Mesenchymal stem cell (in vitro differentiated cells and primary cell): ENCODE measurements around the gene SLC37A4.
"Not testable (repeated sequence)": the region's sequence is repeated elsewhere in the genome, so short reads cannot be mapped to it uniquely, and the experiment has no call there.

Source experiments
- DNase-seq: peaks from one replicate; pipeline ENCODE4 v3.0.0-alpha.2; 2013
- H2AFZ ChIP-seq: one replicate; pipeline ENCODE4 v1.6.1; 2013; ENCODE audit warnings: low read depth, mild to moderate bottlenecking, control low read depth, inconsistent platforms, low read length, moderate library complexity
- H2AK5ac ChIP-seq: 2 replicates; pipeline ENCODE4 v1.6.1; 2013; ENCODE audit warnings: low read length, moderate library complexity, mild to moderate bottlenecking, inconsistent platforms; ENCODE audit not compliant: severe bottlenecking
- H2BK120ac ChIP-seq: one replicate; pipeline ENCODE4 v1.6.1; 2013; ENCODE audit warnings: low read depth, mild to moderate bottlenecking, inconsistent platforms, low read length, moderate library complexity
- H2BK12ac ChIP-seq, 2 experiments: one replicate each; pipeline ENCODE4 v1.6.1; 2013; ENCODE audit warnings: inconsistent platforms in 2 of 2, low read length in 2 of 2, mild to moderate bottlenecking in 2 of 2, moderate library complexity in 2 of 2, control low read depth in 1 of 2
- H2BK15ac ChIP-seq: one replicate; pipeline ENCODE4 v1.6.1; 2013; ENCODE audit warnings: mild to moderate bottlenecking, low read depth, inconsistent platforms; ENCODE audit not compliant: poor library complexity, severe bottlenecking
- H2BK5ac ChIP-seq: 2 replicates; pipeline ENCODE4 v1.6.1; 2013; ENCODE audit warnings: low read depth, mild to moderate bottlenecking, low read length, control low read depth, inconsistent platforms; ENCODE audit not compliant: poor library complexity, severe bottlenecking
- H3K14ac ChIP-seq, 2 experiments: one replicate each; pipeline ENCODE4 v1.6.1; 2013; ENCODE audit warnings: inconsistent platforms in 2 of 2, low read length in 2 of 2, control low read depth in 1 of 2, mild to moderate bottlenecking in 1 of 2, moderate library complexity in 1 of 2
- H3K18ac ChIP-seq, 2 experiments: one replicate each; pipeline ENCODE4 v1.6.1; 2013; ENCODE audit warnings: inconsistent platforms in 2 of 2, low read length in 2 of 2, control low read depth in 1 of 2, low read depth in 1 of 2, mild to moderate bottlenecking in 1 of 2
- H3K23ac ChIP-seq, 2 experiments: one replicate each; pipeline ENCODE4 v1.6.1; 2013; ENCODE audit warnings: inconsistent platforms in 2 of 2, low read length in 2 of 2, mild to moderate bottlenecking in 2 of 2, moderate library complexity in 2 of 2, control low read depth in 1 of 2
- H3K27ac ChIP-seq: 2 replicates; pipeline ENCODE4 v1.5.1; 2013; ENCODE audit warnings: mild to moderate bottlenecking, moderate library complexity, low read length, control low read depth, inconsistent platforms; ENCODE audit not compliant: poor library complexity, severe bottlenecking
- H3K27me3 ChIP-seq, 2 experiments: 2 replicates each; pipeline versions ENCODE4 v1.6.1 to v1.7.0; 2013; ENCODE audit warnings: low read length in 2 of 2, mild to moderate bottlenecking in 2 of 2, moderate library complexity in 2 of 2, control low read depth in 1 of 2, inconsistent platforms in 1 of 2; ENCODE audit not compliant: control insufficient read depth in 1 of 2, insufficient read depth in 1 of 2
- H3K36me3 ChIP-seq, 2 experiments: 2 replicates each; pipeline versions ENCODE4 v1.6.1 to v1.7.0; 2013; ENCODE audit warnings: low read length in 2 of 2, control low read depth in 1 of 2, inconsistent platforms in 1 of 2, low read depth in 1 of 2, mild to moderate bottlenecking in 1 of 2; ENCODE audit not compliant: insufficient read depth in 2 of 2, control insufficient read depth in 1 of 2
- H3K4ac ChIP-seq, 2 experiments: one replicate each; pipeline ENCODE4 v1.6.1; 2013; ENCODE audit warnings: inconsistent platforms in 2 of 2, low read length in 2 of 2, mild to moderate bottlenecking in 2 of 2, moderate library complexity in 2 of 2, control low read depth in 1 of 2, low read depth in 1 of 2
- H3K4me1 ChIP-seq: 2 replicates; pipeline ENCODE4 v1.6.1; 2013; ENCODE audit warnings: low read depth, low read length, control low read depth; ENCODE audit not compliant: control insufficient read depth, insufficient read depth
- H3K4me2 ChIP-seq: 2 replicates; pipeline ENCODE4 v1.6.1; 2013; ENCODE audit warnings: low read length, mild to moderate bottlenecking, inconsistent platforms; ENCODE audit not compliant: poor library complexity, severe bottlenecking
- H3K4me3 ChIP-seq, 2 experiments: 2 replicates each; pipeline versions ENCODE4 v1.5.1 to v1.7.0; 2013; ENCODE audit warnings: low read length in 2 of 2, mild to moderate bottlenecking in 2 of 2, control low read depth in 1 of 2, low read depth in 1 of 2; ENCODE audit not compliant: insufficient read depth in 1 of 2
- H3K79me1 ChIP-seq: replicated peaks from 2 replicates; pipeline ENCODE4 v1.6.1; 2013; ENCODE audit warnings: mild to moderate bottlenecking, control low read depth, low read length, inconsistent platforms; ENCODE audit not compliant: poor library complexity, severe bottlenecking
- H3K9ac ChIP-seq: 2 replicates; pipeline ENCODE4 v1.7.0; 2013; ENCODE audit warnings: mild to moderate bottlenecking, low read length, moderate library complexity
- H3K9me3 ChIP-seq: 2 replicates; pipeline ENCODE4 v1.7.0; 2013; ENCODE audit warnings: mild to moderate bottlenecking, low read length; ENCODE audit not compliant: control insufficient read depth
- H4K8ac ChIP-seq: one replicate; pipeline ENCODE4 v1.6.1; 2013; ENCODE audit warnings: inconsistent platforms, mild to moderate bottlenecking, low read length, moderate library complexity
- H4K91ac ChIP-seq: one replicate; pipeline ENCODE4 v1.6.1; 2013; ENCODE audit warnings: mild to moderate bottlenecking, low read length, inconsistent platforms
- WGBS: methylation state at CpG from one replicate; pipeline ENCODE4 v1.1.7; 2013; ENCODE audit warnings: mixed read lengths; 5-methylcytosine and 5-hydroxymethylcytosine counted together

Gene SLC37A4

GRCh38 chr11:118988280-118988679 lies 42.4 kb downstream of the SLC37A4 start:
- H3K23ac ChIP-seq, result no peak overlapping the region
- 99% methylated on average over 5 of the region's 5 CpGs for WGBS
- H2AFZ ChIP-seq, result no peak overlapping the region
- H2BK15ac ChIP-seq, result no peak overlapping the region
- H3K36me3 ChIP-seq, result no peaks in the 10 kb centered on the region
- no peak overlapping the region for H3K4me3 ChIP-seq
- H3K18ac ChIP-seq, result no peak overlapping the region
- no peak overlapping the region for H3K27ac ChIP-seq
- H4K91ac ChIP-seq, result no peak overlapping the region
- no peak overlapping the region for H3K9ac ChIP-seq
- no peak overlapping the region for H2BK12ac ChIP-seq
- no peak overlapping the region for H3K14ac ChIP-seq
- no peaks in the 10 kb centered on the region for H3K9me3 ChIP-seq
- H3K4ac ChIP-seq, result no peak overlapping the region
- no peaks in the 10 kb centered on the region for H3K79me1 ChIP-seq
- H3K27me3 ChIP-seq, result peaks cover 0 to 5% of the 10 kb centered on the region in 2 experiments
- no peak overlapping the region for H4K8ac ChIP-seq
- no peak overlapping the region for H3K4me2 ChIP-seq
- H2BK120ac ChIP-seq, result no peak overlapping the region
- DNase-seq, result no peak
- no peaks in the 10 kb centered on the region for H3K4me1 ChIP-seq
- no peak overlapping the region for H2BK5ac ChIP-seq
- H2AK5ac ChIP-seq, result no peak overlapping the region

- peaks cover 5% of the 10 kb centered on the region for H3K4me1 ChIP-seq
- H3K27me3 ChIP-seq, result peaks cover 2 to 23% of the 10 kb centered on the region in 2 experiments
- H3K4me3 ChIP-seq, result no peak overlapping the region
- no peak overlapping the region for H2BK5ac ChIP-seq
- no peak overlapping the region for H3K9ac ChIP-seq
- H3K14ac ChIP-seq, result no peak overlapping the region
- H2BK15ac ChIP-seq, result no peak overlapping the region
- H3K4me2 ChIP-seq, result no peak overlapping the region
- no peak overlapping the region for H4K91ac ChIP-seq
- H3K4ac ChIP-seq, result no peak overlapping the region
- no peak overlapping the region for H2BK12ac ChIP-seq
- no peaks in the 10 kb centered on the region for H3K79me1 ChIP-seq
- no peak overlapping the region for H2AFZ ChIP-seq
- H3K18ac ChIP-seq, result no peak overlapping the region
- no peak for DNase-seq
- H3K23ac ChIP-seq, result no peak overlapping the region
- no peak overlapping the region for H4K8ac ChIP-seq
- H3K27ac ChIP-seq, result no peak overlapping the region
- H2BK120ac ChIP-seq, result no peak overlapping the region
- no peak overlapping the region for H2AK5ac ChIP-seq
- 93% methylated on average over 2 of the region's 2 CpGs for WGBS
- H3K36me3 ChIP-seq, result no peaks in the 10 kb centered on the region
- no peaks in the 10 kb centered on the region for H3K9me3 ChIP-seq
Observed at GRCh38 chr11:118984825-118985224, 45.9 kb downstream of the SLC37A4 start.

GRCh38 chr11:118984337-118984736 lies 46.3 kb downstream of the SLC37A4 start:
- 89% methylated on average over 8 of the region's 8 CpGs for WGBS
- not testable (repeated sequence) for H3K36me3 ChIP-seq, H3K4ac ChIP-seq, H3K79me1 ChIP-seq, H3K4me1 ChIP-seq, H3K9me3 ChIP-seq, H2BK5ac ChIP-seq, H3K14ac ChIP-seq, H3K23ac ChIP-seq, H3K18ac ChIP-seq, H2AK5ac ChIP-seq, H3K9ac ChIP-seq, DNase-seq, H4K8ac ChIP-seq, H3K4me2 ChIP-seq, H3K4me3 ChIP-seq, H2BK12ac ChIP-seq, H2AFZ ChIP-seq, H2BK120ac ChIP-seq, H4K91ac ChIP-seq, H2BK15ac ChIP-seq, H3K27ac ChIP-seq
- H3K27me3 ChIP-seq, result peaks cover 3 to 28% of the 10 kb centered on the region in 2 experiments

GRCh38 chr11:118980191-118980881 lies 50.3 kb downstream of the SLC37A4 start:
- Histone ChIP-seq H3K4me2 (no peak overlapping the region), H3K4ac (no peak overlapping the region), H3K9ac (peak overlapping the region; percentile 44), H3K4me1 (peaks cover 6% of the 10 kb centered on the region), H3K27ac (no peak overlapping the region), H2BK15ac (no peak overlapping the region), H3K18ac (no peak overlapping the region), H2BK5ac (no peak overlapping the region), H4K8ac (no peak overlapping the region), H3K4me3 (peak overlapping the region in 1 of 2 experiments; percentile 50), H2BK120ac (no peak overlapping the region), H3K36me3 (no peaks in the 10 kb centered on the region), H3K23ac (no peak overlapping the region), H3K14ac (no peak overlapping the region), H2BK12ac (no peak overlapping the region), H2AK5ac (no peak overlapping the region), H3K9me3 (no peaks in the 10 kb centered on the region), H2AFZ (peak overlapping the region; percentile 39), H3K27me3 (peaks cover 8 to 59% of the 10 kb centered on the region in 2 experiments), H3K79me1 (no peaks in the 10 kb centered on the region), H4K91ac (no peak overlapping the region)
- whole genome bisulfite sequencing, result 48% methylated on average over 21 of the region's 21 CpGs
- DNase-seq, result no peak
